Choroid plexus epithelial cell (primary cell): ENCODE measurements around the gene SLC37A1.

Experiments
- DNase-seq: peaks from one replicate; pipeline ENCODE4 v3.0.0-alpha.2; 2010; ENCODE audit warnings: low read depth
- H3K4me3 ChIP-seq: 2 replicates; pipeline ENCODE4 v1.5.1; 2011; ENCODE audit warnings: low read depth, mild to moderate bottlenecking, control low read depth, low read length, moderate library complexity
- CTCF ChIP-seq: conservative IDR thresholded peaks from 2 replicates; pipeline ENCODE4 v1.5.1; 2011; ENCODE audit warnings: low read depth, mild to moderate bottlenecking, control low read depth, inconsistent platforms, low read length, moderate library complexity

The SLC37A1 gene

GRCh38 chr21:42617486-42617885 lies 103.8 kb downstream of the SLC37A1 start:
- DNase-seq, result no peak
- no peak for TF ChIP-seq CTCF
- no peak overlapping the region for H3K4me3 ChIP-seq

- no peak overlapping the region for H3K4me3 ChIP-seq
- TF ChIP-seq CTCF, result no peak
- no peak for DNase-seq
These were observed 105.1 kb downstream of the SLC37A1 start for GRCh38 chr21:42618707-42619102.

- H3K4me3 ChIP-seq, result no peak overlapping the region
- TF ChIP-seq CTCF, result no peak
- DNase-seq, result no peak
These were observed 105.5 kb downstream of the SLC37A1 start for GRCh38 chr21:42619166-42619565.

- H3K4me3 ChIP-seq, result no peak overlapping the region
- no peak for DNase-seq
- TF ChIP-seq CTCF, result no peak
These were observed 106.2 kb downstream of the SLC37A1 start for GRCh38 chr21:42619841-42620240.

- H3K4me3 ChIP-seq, result no peak overlapping the region
- TF ChIP-seq CTCF, result no peak
- DNase-seq, result no peak
These were observed 107.6 kb downstream of the SLC37A1 start for GRCh38 chr21:42621166-42621818.

GRCh38 chr21:42621819-42622177 lies 108.1 kb downstream of the SLC37A1 start:
- no peak overlapping the region for H3K4me3 ChIP-seq
- no peak for DNase-seq

More at GRCh38 chr21:42621819-42622177, 108.1 kb downstream of the SLC37A1 start:
- no peak for TF ChIP-seq CTCF
